GM12864 (cell line): ENCODE data around the gene ETFDH.

Experiments used
- DNase-seq: peaks from one replicate; pipeline ENCODE4 v3.0.0-alpha.2; 2011; ENCODE audit warnings: low read depth
- H3K4me3 ChIP-seq: 2 replicates; pipeline ENCODE4 v1.5.1; 2011; ENCODE audit warnings: mild to moderate bottlenecking, low read depth, low read length, control low read depth
- CTCF ChIP-seq: IDR thresholded peaks from 2 replicates; pipeline ENCODE4 v1.5.1; 2011; ENCODE audit warnings: low read depth, mild to moderate bottlenecking, moderate library complexity, low read length, control low read depth, inconsistent platforms; ENCODE audit errors: missing control alignments

Gene ETFDH

GRCh38 chr4:158666892-158667291 is 5.2 kb upstream of the ETFDH start:
- TF ChIP-seq CTCF = no peak
- no peak for DNase-seq
- no peak overlapping the region for H3K4me3 ChIP-seq

- DNase-seq = no peak
- peak; percentile 55 for TF ChIP-seq CTCF
- no peak overlapping the region for H3K4me3 ChIP-seq
These were observed 4.4 kb upstream of the ETFDH start for GRCh38 chr4:158667651-158668198.

- no peak for DNase-seq
- no peak for TF ChIP-seq CTCF
- H3K4me3 ChIP-seq = no peak overlapping the region; the same call in 1 of the 2 replicates
These were observed 2.8 kb upstream of the ETFDH start for GRCh38 chr4:158669310-158669709.

GRCh38 chr4:158670975-158671664 is 976 bp upstream of the ETFDH start:
- peak; percentile 36 for DNase-seq
- H3K4me3 ChIP-seq = peak overlapping the region; percentile 77
- TF ChIP-seq CTCF = no peak

GRCh38 chr4:158671665-158671914 is 506 bp upstream of the ETFDH start, which contains the start of gene C4orf46:
Gene C4orf46, minus strand, starts transcription at chr4:158671887. Its CDS starts 86 bp downstream, at chr4:158671801.
- H3K4me3 ChIP-seq = peak within 1 kb of the TSS; percentile 77
- TF ChIP-seq CTCF = no peak
- DNase-seq = no peak

- no peak for DNase-seq
- TF ChIP-seq CTCF = no peak
- H3K4me3 ChIP-seq = no peak overlapping the region
These were observed 1.5 kb downstream of the ETFDH start for GRCh38 chr4:158673633-158674032.

- no peak for DNase-seq
- TF ChIP-seq CTCF = no peak
- no peak overlapping the region for H3K4me3 ChIP-seq
These were observed 4.0 kb downstream of the ETFDH start for GRCh38 chr4:158676076-158676475.
